Nucleus accumbens (tissue), 56 donors: Measurements from ENCODE around the gene MPRIP.

Source experiments
- DNase-seq, 56 donors: peaks; one replicate each; lab custom pipeline; 2025; lab: John Stamatoyannopoulos, UW

Gene MPRIP

DNA sequence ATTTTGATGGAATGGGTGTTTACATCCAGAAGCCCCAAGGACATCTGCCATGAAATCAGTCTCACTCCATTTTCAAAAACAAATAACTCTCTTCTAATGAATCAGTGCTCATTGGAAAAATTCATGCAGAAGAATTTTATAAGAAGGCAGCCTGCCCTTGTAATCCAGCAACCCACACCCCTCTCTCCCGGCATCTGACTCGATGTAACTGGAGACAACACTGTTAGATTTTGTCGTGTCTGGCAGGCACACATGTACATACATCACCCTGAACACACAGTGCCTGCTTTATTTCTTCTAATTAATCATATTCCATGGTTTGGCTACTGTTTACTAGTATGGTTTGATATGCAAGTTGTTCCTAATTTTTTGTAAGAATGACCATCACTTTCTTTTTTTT is 175.7 kb downstream of the MPRIP start:
- DNase-seq: no peak

DNA sequence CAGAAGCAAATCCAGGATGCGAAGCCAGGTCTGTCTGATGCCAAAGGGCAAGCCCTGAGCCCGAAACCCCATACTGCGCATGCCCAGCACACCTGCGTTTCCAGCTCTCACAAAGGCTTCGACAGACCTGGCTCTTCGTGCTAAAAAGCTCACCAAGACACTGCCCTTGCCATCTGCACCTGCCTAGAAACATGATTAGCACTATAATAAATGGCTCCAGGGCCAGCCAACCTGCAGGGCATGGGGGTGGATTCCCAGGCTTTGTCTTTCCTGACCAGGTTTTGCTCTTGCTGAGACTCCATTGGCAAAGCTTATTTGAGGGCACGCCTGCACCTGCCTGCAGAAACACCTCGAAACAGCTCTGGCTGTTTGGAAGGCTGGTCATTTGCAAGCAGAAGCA is 178.3 kb downstream of the MPRIP start:
- no peak for DNase-seq

DNA sequence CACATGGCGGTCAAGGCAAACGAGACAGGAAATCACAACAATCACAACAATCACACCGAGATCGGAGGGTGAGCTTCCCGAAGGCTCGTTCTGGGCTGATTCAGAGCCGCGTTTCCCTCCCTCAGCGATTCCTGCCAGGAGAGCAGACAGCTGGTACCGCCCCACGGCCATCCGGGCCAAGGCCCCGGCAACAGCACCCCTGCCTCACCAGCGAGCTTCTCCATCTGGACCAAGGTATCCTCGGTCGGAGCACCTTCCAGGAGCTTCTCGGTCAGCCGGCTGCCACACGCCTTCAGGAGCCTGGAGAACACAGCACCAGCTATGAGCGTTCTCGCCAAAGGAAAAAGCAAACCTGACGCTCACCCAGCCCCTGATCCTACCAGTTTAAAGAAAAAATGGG is 179.1 kb downstream of the MPRIP start:
- no peak for DNase-seq

DNA sequence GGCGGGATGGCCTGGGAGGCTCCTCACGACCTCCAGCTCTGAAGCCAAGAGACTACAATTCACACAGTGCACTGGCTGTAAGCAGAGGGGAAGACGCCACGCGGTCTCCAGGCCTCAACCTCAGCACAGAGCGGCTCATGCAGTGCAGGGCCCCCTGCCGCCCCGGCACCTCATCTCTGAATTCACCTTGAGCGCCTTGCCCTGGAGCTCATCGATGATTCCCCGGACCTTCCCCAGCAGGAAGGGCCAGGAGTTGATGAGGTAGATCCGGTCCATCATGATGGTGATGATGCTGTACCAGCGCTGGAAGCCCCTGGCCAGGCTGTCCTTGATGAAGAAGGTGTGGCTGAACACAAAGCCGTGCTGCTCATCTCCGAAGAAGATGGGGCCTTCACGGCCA is 181.5 kb downstream of the MPRIP start:
- no peak for DNase-seq

DNA sequence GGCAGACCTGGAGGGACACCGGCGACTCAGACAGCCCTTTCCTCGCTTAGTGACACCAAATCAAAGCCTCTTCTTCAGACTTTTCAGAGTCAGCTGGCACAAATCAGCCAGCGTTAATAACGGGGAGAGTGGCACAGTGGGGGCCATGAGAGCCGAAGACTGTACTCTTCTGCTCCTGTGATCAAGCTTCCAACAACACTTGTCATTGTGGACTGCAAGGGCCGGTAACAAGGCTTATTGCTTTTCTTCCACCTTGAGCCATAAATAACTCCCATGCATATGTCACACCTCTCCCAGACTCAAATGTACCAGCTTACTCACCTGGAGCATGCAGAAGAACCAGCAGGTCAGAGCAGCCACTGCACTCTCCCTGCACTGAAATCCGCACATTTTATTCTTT is 181.9 kb downstream of the MPRIP start:
- no peak for DNase-seq

DNA sequence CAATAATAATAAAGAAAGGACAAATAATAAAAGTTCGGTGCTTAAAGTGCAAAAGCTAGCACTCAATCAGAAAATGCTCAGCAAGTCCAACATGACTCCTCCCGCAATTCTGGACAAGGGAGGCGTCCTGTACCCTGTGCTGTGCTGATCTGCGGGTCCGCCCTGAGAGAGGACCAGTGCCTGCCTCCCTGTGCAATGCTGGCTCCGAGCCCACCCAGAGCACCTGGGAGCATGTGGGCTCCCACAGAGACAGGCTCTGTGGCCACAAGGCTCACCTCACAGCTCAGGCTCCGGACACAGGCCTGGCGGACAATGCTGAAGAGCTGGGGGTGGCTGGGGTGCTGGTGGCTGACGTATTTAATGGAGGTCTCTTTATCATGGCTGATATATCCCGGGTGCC is 183.6 kb downstream of the MPRIP start:
- DNase-seq: no peak

DNA sequence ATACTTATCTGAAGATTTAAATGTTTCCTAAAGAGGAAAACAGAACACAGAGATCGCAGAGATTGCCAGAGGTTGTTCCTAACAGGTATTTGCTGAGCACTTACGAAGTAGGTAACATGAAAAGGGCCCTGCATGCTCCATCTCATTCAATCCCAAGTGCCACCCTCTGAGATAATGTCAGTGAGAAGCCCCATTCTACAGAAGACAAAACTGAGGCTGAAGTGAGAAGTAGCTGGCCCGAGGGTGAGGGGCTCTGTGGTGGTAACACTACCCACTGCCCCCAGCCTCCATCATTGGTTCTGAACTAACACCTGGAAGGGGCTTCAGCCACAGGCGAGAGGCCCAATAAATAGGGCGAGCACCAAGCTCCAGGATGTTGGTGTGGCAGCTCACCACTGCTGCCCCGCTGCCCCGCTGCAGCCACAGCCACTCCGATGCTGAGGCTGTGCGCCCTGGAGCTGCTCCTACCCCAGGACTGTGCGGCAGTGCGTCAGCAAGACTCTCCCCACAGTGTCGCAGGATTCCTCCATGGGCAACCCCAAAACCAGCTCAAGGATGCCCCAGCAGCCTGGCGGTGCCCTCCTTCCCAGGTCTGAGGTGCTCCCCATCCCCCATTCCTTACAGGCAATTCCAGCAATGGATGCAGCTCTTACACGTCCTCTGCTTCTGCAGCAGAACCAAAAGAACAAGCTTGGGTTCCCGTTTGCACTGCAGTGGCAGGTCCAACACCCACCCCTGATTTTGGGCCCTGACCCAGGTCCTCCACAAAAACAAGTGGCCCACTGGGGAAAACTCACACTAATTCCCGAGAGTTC is 184.4 kb downstream of the MPRIP start:
- DNase-seq: no peak

DNA sequence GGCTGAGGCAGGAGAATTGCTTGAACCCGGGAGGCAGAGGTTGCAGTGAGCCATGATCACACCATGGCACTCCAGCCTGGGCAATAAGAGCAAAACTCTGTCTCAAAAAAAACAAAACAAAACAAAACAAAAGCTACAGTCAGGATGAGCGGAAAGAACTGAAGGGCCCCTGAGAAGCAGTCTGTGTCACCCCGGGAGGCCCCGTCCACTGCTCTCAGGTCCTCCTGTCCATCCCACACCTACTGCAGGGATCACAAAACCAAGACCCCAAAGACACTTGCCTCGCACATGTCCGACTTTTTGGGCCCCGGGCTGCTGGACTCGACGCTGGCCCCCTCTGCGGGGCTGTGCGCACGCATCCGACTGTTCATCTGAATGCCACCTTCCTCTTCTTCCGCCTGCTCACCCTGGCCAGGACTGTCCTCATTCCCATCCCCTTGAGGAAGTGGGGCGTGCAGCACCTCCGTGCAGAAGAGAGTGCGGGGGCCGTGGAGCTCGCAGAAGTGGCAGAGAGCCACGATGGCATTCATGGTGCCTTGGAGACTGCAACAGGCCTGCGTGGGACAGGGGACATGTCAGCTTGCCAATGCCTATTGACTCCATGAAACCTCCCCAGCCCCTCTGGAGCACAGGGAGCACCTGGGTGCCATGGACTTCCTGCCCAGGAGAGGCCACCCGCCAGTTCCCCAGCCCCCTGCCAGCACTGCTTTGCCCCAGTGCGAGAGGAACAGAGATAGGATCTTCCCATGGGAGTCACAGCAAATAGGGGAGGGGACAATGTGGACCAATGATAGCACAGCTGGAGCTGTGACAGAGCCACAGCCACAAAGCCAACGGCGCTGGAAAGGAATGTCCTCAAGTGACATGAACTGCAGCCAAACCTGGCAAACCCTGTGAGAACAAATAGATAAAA is 185.6 kb downstream of the MPRIP start:
- DNase-seq: no peak

DNA sequence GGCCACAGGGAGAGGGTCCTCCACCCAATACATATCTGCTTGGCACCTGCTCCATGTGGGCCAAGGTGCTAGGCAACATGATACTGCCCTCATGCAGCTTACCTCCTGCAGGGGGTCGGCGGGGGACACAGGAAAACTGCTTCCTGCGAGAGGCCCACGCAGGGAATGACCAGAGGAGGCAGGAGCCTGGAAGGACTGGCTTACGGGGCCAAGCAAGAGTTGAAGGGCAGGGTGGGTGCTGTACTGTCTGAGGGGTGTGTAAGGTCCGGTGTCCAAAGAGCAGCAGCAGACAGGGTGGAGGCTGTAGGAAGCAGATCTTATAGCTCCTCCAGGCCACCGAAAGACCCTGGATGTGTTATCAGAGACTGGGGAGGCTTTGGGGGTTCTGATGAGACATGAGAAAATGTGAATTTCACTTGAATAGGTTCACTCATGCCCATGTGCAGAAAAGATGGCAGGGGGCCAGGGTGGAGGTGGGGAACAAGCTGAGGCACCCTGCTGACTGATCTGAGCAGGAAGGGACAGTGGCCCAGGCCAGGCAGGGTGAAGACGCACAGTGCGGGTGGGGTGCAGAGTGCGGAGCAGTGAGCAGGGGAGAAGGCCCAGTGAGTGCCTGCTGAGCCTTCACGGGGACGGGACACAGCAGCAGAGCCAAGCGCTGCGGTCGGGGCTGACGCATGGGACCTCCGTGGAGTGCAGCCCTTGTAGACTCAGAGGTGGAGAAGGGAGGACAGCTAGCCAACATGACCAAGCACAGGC is 186.4 kb downstream of the MPRIP start:
- DNase-seq: peak in 5 of 56 donors; percentile 15 to 53 (median 29)

DNA sequence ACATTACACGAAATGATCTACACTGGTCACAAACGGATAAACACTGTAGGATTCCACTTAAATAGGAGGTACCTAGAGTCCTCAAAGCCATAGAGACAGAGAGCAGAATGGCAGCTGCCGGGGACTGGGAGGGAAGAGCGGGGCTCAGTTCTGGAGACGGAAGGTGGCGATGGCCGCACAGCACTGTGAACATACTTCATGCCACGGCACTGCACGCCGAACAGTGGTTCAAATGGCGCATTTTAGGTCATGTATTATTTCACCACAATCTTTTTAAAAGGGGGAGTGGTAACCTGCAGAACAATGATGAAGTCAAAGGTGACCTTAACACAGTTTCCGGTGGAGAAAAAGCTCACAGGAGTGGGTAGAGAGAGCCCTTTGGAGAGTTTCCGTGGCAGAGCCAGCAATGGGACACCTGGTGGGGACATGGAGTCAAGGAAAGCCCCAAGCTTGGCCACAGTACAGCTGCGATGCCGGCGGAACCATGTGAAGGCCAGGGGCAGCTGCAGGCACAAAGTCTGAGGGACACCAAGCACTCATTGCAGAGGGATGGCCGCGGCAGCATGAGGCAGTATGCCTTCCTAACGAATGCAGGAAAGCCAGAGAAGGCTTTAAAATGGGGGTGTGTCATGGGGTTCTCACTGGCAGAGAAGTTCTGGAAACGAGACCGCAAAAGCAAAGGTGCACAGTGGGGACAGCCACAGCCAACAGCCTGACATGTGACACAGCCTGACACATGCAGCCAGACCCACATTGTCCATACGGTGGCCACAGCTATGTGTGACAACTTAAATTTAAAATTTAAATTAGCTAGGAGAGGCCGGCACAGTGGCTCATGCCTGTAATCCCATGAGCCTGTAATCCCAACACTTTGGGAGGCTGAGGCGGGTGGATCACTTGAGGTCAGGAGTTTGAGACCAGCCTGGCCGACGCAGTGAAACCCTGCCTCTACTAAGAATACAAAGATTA is 187.4 kb downstream of the MPRIP start:
- DNase-seq: no peak

DNA sequence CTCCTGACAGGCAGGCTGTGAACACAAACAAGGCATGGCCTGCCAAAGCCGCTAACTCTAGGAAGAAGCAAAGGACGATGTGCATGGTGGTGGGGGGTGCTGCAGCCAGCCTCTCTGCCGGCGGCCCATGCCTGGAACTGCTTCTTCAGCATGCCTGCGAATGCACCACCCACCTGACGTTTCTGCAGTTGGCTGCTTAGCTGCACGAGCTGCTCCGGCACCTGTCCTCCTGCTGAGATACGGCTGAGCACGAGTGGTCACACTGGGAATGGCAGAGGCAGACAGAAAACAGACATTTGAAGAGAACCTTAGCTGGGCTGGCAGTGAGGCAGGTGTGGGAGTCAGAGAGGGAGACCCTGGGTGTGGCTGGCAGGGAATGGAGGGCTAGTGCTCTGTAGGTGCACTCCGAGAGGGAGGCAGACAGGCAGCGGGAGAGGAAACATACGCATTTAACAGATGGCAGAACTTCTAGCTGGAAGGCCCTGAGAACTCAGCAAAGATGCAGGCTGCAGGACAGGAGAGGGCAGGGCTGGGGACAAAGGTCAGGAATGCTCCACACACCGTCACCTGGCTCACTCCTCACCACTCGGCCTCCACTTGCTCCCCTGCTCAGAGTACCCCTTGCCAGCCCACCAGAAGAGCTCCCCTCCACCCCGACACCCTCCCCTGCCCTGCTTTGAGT is 189.5 kb downstream of the MPRIP start:
- peak in 2 of 56 donors; percentile 16 to 44 for DNase-seq

DNA sequence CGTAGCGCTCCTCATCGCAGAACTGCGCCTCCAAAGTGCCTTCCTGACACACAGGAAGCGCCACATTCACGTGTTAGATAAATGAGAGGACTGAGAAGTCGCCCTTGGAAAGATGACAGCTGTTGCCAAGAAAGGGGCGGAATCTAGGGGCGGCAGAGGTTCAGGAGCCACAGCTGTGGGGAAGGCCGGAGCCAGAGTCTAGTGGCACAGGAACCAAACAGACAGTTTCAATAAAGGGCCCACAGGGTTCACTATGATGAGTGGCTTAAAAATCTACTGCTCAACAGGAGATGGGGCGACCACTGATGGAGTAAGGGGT is 190.0 kb downstream of the MPRIP start:
- no peak for DNase-seq

DNA sequence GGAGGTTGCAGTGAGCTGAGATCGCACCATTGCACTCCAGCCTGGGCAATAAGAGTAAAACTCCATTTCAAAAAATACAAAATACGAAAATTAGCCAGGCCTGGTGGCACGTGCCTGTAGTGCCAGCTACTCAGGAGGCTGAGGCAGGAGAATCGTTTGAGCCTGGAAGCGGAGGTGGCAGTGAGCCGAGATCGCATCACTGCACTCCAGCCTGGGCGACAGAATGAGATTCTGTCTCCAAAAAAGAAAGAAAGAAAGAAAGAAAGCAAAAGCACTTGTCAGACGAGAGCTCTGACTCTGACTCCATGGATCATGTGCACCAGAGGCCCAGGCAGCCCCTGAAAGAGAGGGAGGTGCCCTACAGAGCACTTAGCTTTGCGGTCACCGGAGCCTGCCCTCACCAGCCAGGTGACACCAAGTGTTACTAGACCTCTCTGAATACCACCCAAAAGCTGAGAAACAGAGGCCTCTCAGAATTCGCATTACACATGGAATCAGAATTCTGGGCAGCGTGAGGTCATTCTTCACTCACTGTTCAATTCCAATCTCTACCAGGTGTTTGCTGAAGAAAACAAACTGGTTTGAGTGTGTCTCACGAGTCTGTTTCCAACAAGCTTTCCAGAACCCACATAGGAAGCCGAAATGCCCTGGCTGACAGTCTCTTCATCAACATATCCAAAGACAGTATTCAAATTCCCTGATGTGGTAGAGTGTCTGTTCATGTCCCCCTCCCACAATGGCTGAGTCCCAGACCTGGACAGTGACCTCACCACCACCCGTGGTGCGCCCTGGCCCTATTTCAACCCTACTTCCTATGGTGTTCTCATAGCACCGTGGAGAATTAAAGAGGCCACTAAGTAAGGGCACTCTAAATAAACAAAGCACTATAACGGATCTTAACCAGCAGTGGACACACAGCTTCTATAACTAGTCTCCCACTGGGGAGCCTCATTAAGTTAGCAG is 193.2 kb downstream of the MPRIP start:
- peak in 10 of 56 donors; percentile 10 to 51 (median 28) for DNase-seq

DNA sequence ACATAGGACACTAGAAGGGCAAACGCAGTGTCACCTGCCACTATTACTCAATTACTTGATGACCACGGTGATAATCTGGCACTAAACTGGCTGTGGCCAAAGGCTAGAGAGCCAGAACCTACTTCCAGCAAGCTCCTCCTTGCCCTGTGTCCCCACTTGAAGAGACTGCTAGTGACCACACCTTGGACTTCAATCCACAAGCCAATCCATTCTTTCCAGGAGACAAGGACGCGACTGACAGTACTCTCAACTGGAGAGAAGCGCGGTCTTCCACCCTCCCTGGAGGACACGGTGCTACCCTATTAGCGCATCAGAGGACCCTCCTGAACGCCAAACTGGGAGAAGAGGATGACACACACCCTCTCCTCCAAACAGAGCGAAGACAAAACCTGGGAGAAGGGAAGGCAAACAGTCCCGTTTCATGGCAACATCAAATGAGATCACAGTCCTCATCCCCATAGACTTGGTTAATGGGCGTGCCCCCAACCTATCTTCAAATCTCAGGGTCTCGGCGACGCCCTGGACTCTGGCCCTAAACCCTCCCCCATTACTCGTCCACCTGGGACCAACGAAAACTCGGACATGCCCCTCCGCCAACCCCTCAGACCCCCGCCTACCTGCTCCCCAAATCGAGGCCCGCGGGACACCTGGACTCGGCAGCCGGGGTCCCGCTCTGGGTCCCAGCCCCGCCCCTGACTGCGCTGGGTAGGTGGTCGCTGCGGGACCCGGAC is 194.2 kb downstream of the MPRIP start:
- DNase-seq: peak in 13 of 56 donors; percentile 11 to 71 (median 47)

DNA sequence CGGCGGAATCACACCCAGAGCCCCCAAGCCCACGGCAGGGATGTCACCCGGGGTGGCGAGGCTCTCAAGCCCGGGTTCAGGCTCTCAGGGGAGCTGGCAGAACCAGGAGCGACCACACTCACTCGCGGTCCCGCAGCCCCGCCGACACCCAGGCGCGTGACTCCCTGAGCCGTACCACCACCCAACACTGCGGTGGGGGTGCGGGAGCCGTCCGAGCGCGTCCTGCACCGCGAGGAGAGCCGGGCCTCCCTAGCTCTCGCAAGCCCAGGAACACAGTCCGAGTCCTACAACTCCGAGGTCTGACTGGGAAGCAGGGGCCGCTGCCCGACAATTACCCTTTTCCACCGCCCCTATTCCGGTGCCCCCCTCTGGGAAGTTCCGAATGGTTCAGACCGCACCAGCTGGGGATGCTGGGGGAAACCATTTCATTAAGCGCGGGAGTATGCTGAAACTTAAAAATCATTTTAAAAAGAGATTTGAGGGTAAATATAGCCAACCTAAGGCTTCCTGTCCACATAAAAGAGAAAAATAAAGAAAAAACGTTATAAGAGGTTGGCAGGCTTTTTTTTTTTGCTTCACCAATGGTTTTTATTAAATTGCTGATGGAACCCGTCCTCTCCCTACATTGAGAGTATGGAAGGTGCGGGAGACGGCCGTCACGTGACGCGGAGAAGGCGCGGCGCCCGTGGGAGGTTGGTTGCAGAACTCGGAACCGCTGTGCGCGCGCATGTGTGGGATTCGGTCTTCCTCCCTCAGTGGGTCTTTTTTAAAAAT is 195.0 kb downstream of the MPRIP start, which contains the start of gene FLCN:
TSS of gene FLCN (minus strand) at position 143 of the 774 bp plus-strand sequence. CDS start 9,031 bp downstream, outside the sequence.
- DNase-seq: peak in 55 of 56 donors; percentile 33 to 97 (median 84)

DNA sequence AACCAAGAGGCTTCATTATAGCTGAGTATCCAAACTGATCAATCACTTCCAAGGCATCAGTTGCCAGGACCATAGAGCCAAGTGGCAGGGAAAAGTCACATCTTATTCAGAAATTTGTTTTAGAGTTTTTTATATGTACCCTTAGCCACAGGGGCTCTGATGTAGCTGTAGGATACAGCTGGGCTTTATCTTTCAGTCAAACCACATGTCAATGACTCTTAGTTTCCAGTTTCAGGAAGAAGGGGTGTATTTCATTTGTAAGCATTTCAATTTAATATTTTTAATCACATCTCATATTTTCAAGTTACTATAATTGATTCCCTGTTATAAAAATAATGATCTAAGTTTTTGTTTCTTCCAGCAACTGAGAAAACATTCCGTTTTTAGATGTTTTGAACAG is 197.6 kb downstream of the MPRIP start:
- no peak for DNase-seq
